GM23338 (cell line): ENCODE data around the gene TPRG1. TPM values are rescaled to one million over a fixed set of nuclear protein-coding genes. Genes with fewer than 3 reads are reported as not detected.

Source experiments
- ATAC-seq: fragments of 200-7000 bp; cut with Tn5 transposase; 3 replicates; pipeline ENCODE4 v1.9.1; 2020
- DNase-seq: peaks from one replicate; pipeline ENCODE4 v3.0.0-alpha.2; 2015; ENCODE audit warnings: low spot score
- H2AFZ ChIP-seq: fragments of 200-600 bp; sonication (generic); 2 replicates; pipeline ENCODE4 v1.8.0; 2016; ENCODE audit warnings: antibody characterized with exemption, mild to moderate bottlenecking, moderate library complexity
- H3F3A ChIP-seq: fragments of 200-600 bp; sonication (generic); replicated peaks from 2 replicates; pipeline ENCODE4 v1.8.0; 2017; ENCODE audit warnings: antibody characterized with exemption, mixed run types, low read depth
- H3K27ac ChIP-seq: fragments of 200-600 bp; sonication (generic); 2 replicates; pipeline ENCODE4 v1.6.1; 2016; ENCODE audit warnings: low read depth
- H3K27me3 ChIP-seq: fragments of 200-600 bp; sonication (generic); 2 replicates; pipeline ENCODE4 v1.8.0; 2016; ENCODE audit warnings: mild to moderate bottlenecking, mixed run types, moderate library complexity; ENCODE audit not compliant: insufficient read depth
- H3K36me3 ChIP-seq: fragments of 200-600 bp; sonication (generic); 2 replicates; pipeline ENCODE4 v1.8.0; 2016; ENCODE audit warnings: mild to moderate bottlenecking; ENCODE audit not compliant: insufficient read depth
- H3K4me1 ChIP-seq: fragments of 200-600 bp; sonication (generic); 2 replicates; pipeline ENCODE4 v1.8.0; 2016; ENCODE audit warnings: mild to moderate bottlenecking, moderate library complexity; ENCODE audit not compliant: insufficient read depth
- H3K4me2 ChIP-seq: fragments of 200-600 bp; sonication (generic); 2 replicates; pipeline ENCODE4 v1.7.1; 2017; ENCODE audit warnings: mixed run types
- H3K4me3 ChIP-seq: fragments of 200-600 bp; sonication (generic); 2 replicates; pipeline ENCODE4 v1.6.1; 2016; ENCODE audit warnings: mixed run types
- H3K79me2 ChIP-seq: fragments of 200-600 bp; sonication (generic); replicated peaks from 2 replicates; pipeline ENCODE4 v1.8.0; 2017; ENCODE audit warnings: mild to moderate bottlenecking; ENCODE audit not compliant: insufficient read depth
- H3K9me2 ChIP-seq: fragments of 200-600 bp; sonication (generic); 2 replicates; pipeline ENCODE4 v1.8.0; 2017; ENCODE audit not compliant: insufficient read depth
- H4K20me1 ChIP-seq: fragments of 200-600 bp; sonication (generic); replicated peaks from 2 replicates; pipeline ENCODE4 v1.8.0; 2017; ENCODE audit warnings: mild to moderate bottlenecking; ENCODE audit not compliant: insufficient read depth
- H3K27ac Mint-ChIP-seq: 2 replicates; pipeline ENCODE4 v1.8.0; 2020; ENCODE audit warnings: inconsistent platforms, mild to moderate bottlenecking, moderate library complexity, mixed read lengths
- H3K27me3 Mint-ChIP-seq: 3 replicates; pipeline ENCODE4 v1.8.0; 2022; ENCODE audit warnings: low read depth, mild to moderate bottlenecking, moderate library complexity, mixed read lengths, inconsistent platforms; ENCODE audit not compliant: insufficient read depth, poor library complexity
- H3K36me3 Mint-ChIP-seq: 3 replicates; pipeline ENCODE4 v1.8.0; 2021; ENCODE audit warnings: low read depth, mild to moderate bottlenecking, inconsistent platforms, moderate library complexity, mixed read lengths
- H3K4me1 Mint-ChIP-seq: 3 replicates; pipeline ENCODE4 v1.8.0; 2020; ENCODE audit warnings: mild to moderate bottlenecking, inconsistent platforms, mixed read lengths
- H3K4me3 Mint-ChIP-seq: 3 replicates; pipeline ENCODE4 v1.8.0; 2021; ENCODE audit warnings: moderate library complexity, mild to moderate bottlenecking, inconsistent platforms, mixed read lengths
- H3K9me3 Mint-ChIP-seq: 3 replicates; pipeline ENCODE4 v1.8.0; 2020; ENCODE audit warnings: moderate library complexity, mild to moderate bottlenecking, inconsistent platforms, mixed read lengths
- CREB1 ChIP-seq: fragments of 250-450 bp; sonication (Bioruptor Pico); IDR thresholded peaks from 2 replicates; pipeline ENCODE4 v1.5.0; 2020; ENCODE audit warnings: low read depth, mild to moderate bottlenecking, moderate library complexity
- EZH2 ChIP-seq: fragments of 200-600 bp; sonication (generic); IDR thresholded peaks from one replicate; pipeline ENCODE4 v1.8.0; 2017; ENCODE audit warnings: antibody characterized with exemption, mild to moderate bottlenecking, low read depth; ENCODE audit not compliant: unreplicated experiment
- EZH2phosphoT487 ChIP-seq: fragments of 200-600 bp; sonication (generic); IDR thresholded peaks from one replicate; pipeline ENCODE4 v1.8.1; 2018; ENCODE audit warnings: antibody characterized with exemption; ENCODE audit not compliant: unreplicated experiment
- JUNB ChIP-seq: IDR thresholded peaks from one replicate; pipeline ENCODE4 v1.6.1; 2016; ENCODE audit warnings: antibody characterized with exemption; ENCODE audit not compliant: unreplicated experiment
- NANOG ChIP-seq: IDR thresholded peaks from 2 replicates; pipeline ENCODE4 v1.6.1; 2016; ENCODE audit warnings: antibody characterized with exemption, borderline replicate concordance
- POLR2AphosphoS5 ChIP-seq: IDR thresholded peaks from 2 replicates; pipeline ENCODE4 v1.6.1; 2016; ENCODE audit warnings: antibody characterized with exemption, low read depth
- STAT1 ChIP-seq: IDR thresholded peaks from one replicate; pipeline ENCODE4 v1.6.1; 2016; ENCODE audit warnings: antibody characterized with exemption; ENCODE audit not compliant: unreplicated experiment
- ZNF114 ChIP-seq: fragments of 250-450 bp; sonication (Bioruptor Pico); IDR thresholded peaks from 2 replicates; pipeline ENCODE4 v1.5.0; 2020; ENCODE audit warnings: mild to moderate bottlenecking, moderate library complexity
- ZNF331 ChIP-seq: fragments of 250-450 bp; sonication (Bioruptor Pico); IDR thresholded peaks from 2 replicates; pipeline ENCODE4 v1.5.0; 2020; ENCODE audit warnings: low read depth, mild to moderate bottlenecking, moderate library complexity
- polyA plus RNA-seq: library from polyadenylated mRNA; unstranded; fragments of >200 nt; fragmentation: Nextera tagmentation; extraction: Ambion mirVana; gene quantifications from 2 replicates; pipeline ENCODE4 v1.2.1, GENCODE V29; 2016
- total RNA-seq: library from RNA; depleted of rRNA; stranded (reverse); fragments of >200 nt; shearing (Covaris generic); gene quantifications from 2 replicates; pipeline ENCODE4 v1.2.3, GENCODE V29; 2014
- TF ChIP-seq, protein P1 (sequence below), 2 experiments: fragments of 200-600 bp in 1 of 2; sonication (generic) in 1 of 2; conservative IDR thresholded peaks; 2 replicates each; pipeline versions ENCODE4 v1.5.1 to v1.6.1; 2016 to 2017; ENCODE audit warnings: antibody characterized with exemption in 2 of 2, low read depth in 2 of 2, mild to moderate bottlenecking in 2 of 2, moderate library complexity in 1 of 2
- TF ChIP-seq, protein P2 (sequence below): IDR thresholded peaks from 2 replicates; pipeline ENCODE4 v1.6.1; 2016; ENCODE audit warnings: antibody characterized with exemption
- TF ChIP-seq, protein P3 (sequence below): IDR thresholded peaks from one replicate; pipeline ENCODE4 v1.6.1; 2018; ENCODE audit warnings: antibody characterized with exemption; ENCODE audit not compliant: unreplicated experiment

TPRG1 gene
- total and polyA plus RNA-seq, 2 experiments from 2014 or later, result 0.74 to 1.7 TPM

DNA sequence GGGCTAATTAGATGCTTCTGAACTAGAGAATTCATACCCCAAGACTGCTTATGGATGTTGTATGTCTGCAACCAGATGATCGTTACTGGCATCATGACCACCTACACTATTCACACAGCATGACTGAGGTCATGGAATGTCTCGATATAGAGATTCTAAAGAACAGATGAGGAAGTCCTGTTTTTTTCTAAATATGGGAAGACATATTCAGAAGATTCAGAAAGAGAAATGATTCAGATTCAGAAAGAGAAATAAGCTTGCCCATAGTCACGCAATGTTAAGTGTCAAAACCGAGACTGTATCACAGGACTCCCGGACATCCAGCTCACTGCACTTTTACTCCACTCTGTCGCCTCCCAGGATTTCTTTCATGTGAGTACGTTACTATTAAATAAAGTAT is 136.2 kb downstream of the TPRG1 start (continued):
- TF ChIP-seq, protein P1, sequence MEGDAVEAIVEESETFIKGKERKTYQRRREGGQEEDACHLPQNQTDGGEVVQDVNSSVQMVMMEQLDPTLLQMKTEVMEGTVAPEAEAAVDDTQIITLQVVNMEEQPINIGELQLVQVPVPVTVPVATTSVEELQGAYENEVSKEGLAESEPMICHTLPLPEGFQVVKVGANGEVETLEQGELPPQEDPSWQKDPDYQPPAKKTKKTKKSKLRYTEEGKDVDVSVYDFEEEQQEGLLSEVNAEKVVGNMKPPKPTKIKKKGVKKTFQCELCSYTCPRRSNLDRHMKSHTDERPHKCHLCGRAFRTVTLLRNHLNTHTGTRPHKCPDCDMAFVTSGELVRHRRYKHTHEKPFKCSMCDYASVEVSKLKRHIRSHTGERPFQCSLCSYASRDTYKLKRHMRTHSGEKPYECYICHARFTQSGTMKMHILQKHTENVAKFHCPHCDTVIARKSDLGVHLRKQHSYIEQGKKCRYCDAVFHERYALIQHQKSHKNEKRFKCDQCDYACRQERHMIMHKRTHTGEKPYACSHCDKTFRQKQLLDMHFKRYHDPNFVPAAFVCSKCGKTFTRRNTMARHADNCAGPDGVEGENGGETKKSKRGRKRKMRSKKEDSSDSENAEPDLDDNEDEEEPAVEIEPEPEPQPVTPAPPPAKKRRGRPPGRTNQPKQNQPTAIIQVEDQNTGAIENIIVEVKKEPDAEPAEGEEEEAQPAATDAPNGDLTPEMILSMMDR (conservative IDR thresholded peaks at IDR 0.05; ENCODE audit: low read depth in 2 of 2), result no peak
- TF ChIP-seq, protein P2, sequence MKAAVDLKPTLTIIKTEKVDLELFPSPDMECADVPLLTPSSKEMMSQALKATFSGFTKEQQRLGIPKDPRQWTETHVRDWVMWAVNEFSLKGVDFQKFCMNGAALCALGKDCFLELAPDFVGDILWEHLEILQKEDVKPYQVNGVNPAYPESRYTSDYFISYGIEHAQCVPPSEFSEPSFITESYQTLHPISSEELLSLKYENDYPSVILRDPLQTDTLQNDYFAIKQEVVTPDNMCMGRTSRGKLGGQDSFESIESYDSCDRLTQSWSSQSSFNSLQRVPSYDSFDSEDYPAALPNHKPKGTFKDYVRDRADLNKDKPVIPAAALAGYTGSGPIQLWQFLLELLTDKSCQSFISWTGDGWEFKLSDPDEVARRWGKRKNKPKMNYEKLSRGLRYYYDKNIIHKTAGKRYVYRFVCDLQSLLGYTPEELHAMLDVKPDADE, result no peak
- TF ChIP-seq EZH2 (no peak), EZH2phosphoT487 (no peak), STAT1 (no peak), ZNF114 (CRISPR knock-in tag) (no peak)

DNA sequence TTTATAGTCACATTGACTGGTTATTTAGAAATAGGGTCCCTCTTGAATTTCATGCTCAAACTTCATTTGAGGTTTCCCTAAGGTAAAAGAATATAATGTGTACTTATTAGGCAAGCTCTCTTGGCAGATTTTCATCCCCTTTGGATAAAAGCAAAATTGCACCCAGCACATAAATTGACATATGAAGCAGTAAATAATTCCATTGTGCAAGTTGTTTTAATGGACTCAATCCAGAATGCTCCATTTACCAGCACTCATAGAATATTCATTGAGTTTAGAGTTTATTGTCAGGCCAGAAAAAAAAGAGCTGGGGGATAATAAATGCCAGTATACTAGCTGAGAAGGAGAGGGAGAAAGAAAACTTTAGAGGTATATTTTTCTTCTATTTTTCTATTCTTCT is 136.8 kb downstream of the TPRG1 start:
- Mint-ChIP-seq H3K27ac (no peak overlapping the region), H3K4me1 (peaks cover 23% of the 10 kb centered on the region), H3K36me3 (no peaks in the 10 kb centered on the region), H3K9me3 (no peaks in the 10 kb centered on the region), H3K27me3 (no peaks in the 10 kb centered on the region), H3K4me3 (no peak overlapping the region)
- Histone ChIP-seq H3K27ac (no peak overlapping the region), H4K20me1 (no peaks in the 10 kb centered on the region), H3K4me3 (no peak overlapping the region), H3K79me2 (no peaks in the 10 kb centered on the region), H3K4me1 (peaks cover 26% of the 10 kb centered on the region), H3K27me3 (no peaks in the 10 kb centered on the region), H3K4me2 (no peak overlapping the region), H2AFZ (no peak overlapping the region), H3K9me2 (no peaks in the 10 kb centered on the region; the same call in 1 of the 2 replicates), H3K36me3 (no peaks in the 10 kb centered on the region), H3F3A (no peaks in the 10 kb centered on the region)
- ATAC-seq (no peak), DNase-seq (no peak)
- TF ChIP-seq EZH2 (no peak), CREB1 (CRISPR knock-in tag) (no peak), STAT1 (no peak), ZNF331 (CRISPR knock-in tag) (no peak), POLR2AphosphoS5 (no peak), EZH2phosphoT487 (no peak), JUNB (no peak), ZNF114 (CRISPR knock-in tag) (no peak), NANOG (no peak)
- TF ChIP-seq, protein P2, result no peak
- TF ChIP-seq, protein P3, sequence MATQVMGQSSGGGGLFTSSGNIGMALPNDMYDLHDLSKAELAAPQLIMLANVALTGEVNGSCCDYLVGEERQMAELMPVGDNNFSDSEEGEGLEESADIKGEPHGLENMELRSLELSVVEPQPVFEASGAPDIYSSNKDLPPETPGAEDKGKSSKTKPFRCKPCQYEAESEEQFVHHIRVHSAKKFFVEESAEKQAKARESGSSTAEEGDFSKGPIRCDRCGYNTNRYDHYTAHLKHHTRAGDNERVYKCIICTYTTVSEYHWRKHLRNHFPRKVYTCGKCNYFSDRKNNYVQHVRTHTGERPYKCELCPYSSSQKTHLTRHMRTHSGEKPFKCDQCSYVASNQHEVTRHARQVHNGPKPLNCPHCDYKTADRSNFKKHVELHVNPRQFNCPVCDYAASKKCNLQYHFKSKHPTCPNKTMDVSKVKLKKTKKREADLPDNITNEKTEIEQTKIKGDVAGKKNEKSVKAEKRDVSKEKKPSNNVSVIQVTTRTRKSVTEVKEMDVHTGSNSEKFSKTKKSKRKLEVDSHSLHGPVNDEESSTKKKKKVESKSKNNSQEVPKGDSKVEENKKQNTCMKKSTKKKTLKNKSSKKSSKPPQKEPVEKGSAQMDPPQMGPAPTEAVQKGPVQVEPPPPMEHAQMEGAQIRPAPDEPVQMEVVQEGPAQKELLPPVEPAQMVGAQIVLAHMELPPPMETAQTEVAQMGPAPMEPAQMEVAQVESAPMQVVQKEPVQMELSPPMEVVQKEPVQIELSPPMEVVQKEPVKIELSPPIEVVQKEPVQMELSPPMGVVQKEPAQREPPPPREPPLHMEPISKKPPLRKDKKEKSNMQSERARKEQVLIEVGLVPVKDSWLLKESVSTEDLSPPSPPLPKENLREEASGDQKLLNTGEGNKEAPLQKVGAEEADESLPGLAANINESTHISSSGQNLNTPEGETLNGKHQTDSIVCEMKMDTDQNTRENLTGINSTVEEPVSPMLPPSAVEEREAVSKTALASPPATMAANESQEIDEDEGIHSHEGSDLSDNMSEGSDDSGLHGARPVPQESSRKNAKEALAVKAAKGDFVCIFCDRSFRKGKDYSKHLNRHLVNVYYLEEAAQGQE, result no peak
- TF ChIP-seq, protein P1 (conservative IDR thresholded peaks at IDR 0.05; ENCODE audit: low read depth in 2 of 2), result no peak
